Liver (tissue), 9 donors: Measurements from ENCODE around the gene SLC12A5. TPM values are rescaled to one million over a fixed set of nuclear protein-coding genes. Genes with fewer than 3 reads are reported as not detected.

Source experiments
- DNase-seq: peaks from one replicate; pipeline ENCODE4 v3.0.0-alpha.2; 2017; ENCODE audit warnings: low spot score
- H3K27ac ChIP-seq, 2 donors: one replicate each; pipeline ENCODE4 v1.7.0; 2013; ENCODE audit warnings: inconsistent platforms in 2 of 2, low read length in 2 of 2, control low read depth in 1 of 2, low read depth in 1 of 2, mild to moderate bottlenecking in 1 of 2
- H3K27me3 ChIP-seq, 4 donors: one replicate each; pipeline versions ENCODE4 v1.6.1 to v1.7.0; 2013; ENCODE audit warnings: low read length in 3 of 4, inconsistent platforms in 1 of 4, mild to moderate bottlenecking in 1 of 4, moderate library complexity in 1 of 4; ENCODE audit not compliant: control insufficient read depth in 4 of 4, insufficient read depth in 4 of 4
- H3K36me3 ChIP-seq, 4 donors: one replicate each; pipeline versions ENCODE4 v1.6.1 to v1.7.0; 2013; ENCODE audit warnings: low read length in 3 of 4, mild to moderate bottlenecking in 3 of 4, low read depth in 1 of 4, moderate library complexity in 1 of 4; ENCODE audit not compliant: control insufficient read depth in 4 of 4, insufficient read depth in 3 of 4
- H3K4me1 ChIP-seq, 4 donors: one replicate each; pipeline versions ENCODE4 v1.6.1 to v1.7.0; 2013; ENCODE audit warnings: low read length in 3 of 4, mild to moderate bottlenecking in 3 of 4, moderate library complexity in 1 of 4; ENCODE audit not compliant: control insufficient read depth in 4 of 4, insufficient read depth in 4 of 4
- H3K4me3 ChIP-seq, 3 donors: one replicate each; pipeline versions ENCODE4 v1.6.1 to v1.7.0; 2013; ENCODE audit warnings: low read length in 3 of 3, control low read depth in 1 of 3, low read depth in 1 of 3, mild to moderate bottlenecking in 1 of 3
- H3K9ac ChIP-seq, 2 donors: one replicate each; pipeline ENCODE4 v1.7.0; 2013; ENCODE audit warnings: low read length in 2 of 2, mild to moderate bottlenecking in 2 of 2, moderate library complexity in 2 of 2, control low read depth in 1 of 2, low read depth in 1 of 2
- H3K9me3 ChIP-seq, 4 donors: one replicate each; pipeline versions ENCODE4 v1.6.1 to v1.7.0; 2013; ENCODE audit warnings: low read length in 3 of 4; ENCODE audit not compliant: control insufficient read depth in 4 of 4
- ATF3 ChIP-seq: IDR thresholded peaks from 2 replicates; pipeline ENCODE4 v1.6.1; 2016; ENCODE audit warnings: antibody characterized with exemption
- CTCF ChIP-seq: fragments of 150-350 bp; IDR thresholded peaks from 2 replicates; pipeline ENCODE4 v1.5.1; 2017; ENCODE audit warnings: improper control_type of control experiment, low read depth, low read length; ENCODE audit not compliant: missing input control
- EGR1 ChIP-seq, 2 donors: IDR thresholded peaks; 2 replicates each; pipeline ENCODE4 v1.6.1; 2016 to 2018; ENCODE audit warnings: antibody characterized with exemption in 2 of 2, low read depth in 2 of 2
- FOXA1 ChIP-seq: IDR thresholded peaks from 2 replicates; pipeline ENCODE4 v1.6.1; 2016; ENCODE audit warnings: antibody characterized with exemption
- FOXA2 ChIP-seq: IDR thresholded peaks from 2 replicates; pipeline ENCODE4 v1.6.1; 2016; ENCODE audit warnings: antibody characterized with exemption
- GABPA ChIP-seq, 2 donors: IDR thresholded peaks in 1 of 2; conservative IDR thresholded peaks in 1 of 2; 2 replicates each; pipeline ENCODE4 v1.6.1; 2016; ENCODE audit warnings: antibody characterized with exemption in 2 of 2, mild to moderate bottlenecking in 1 of 2, moderate library complexity in 1 of 2
- HNF4A ChIP-seq, 2 donors: conservative IDR thresholded peaks; 2 replicates each; pipeline ENCODE4 v1.6.1; 2016; ENCODE audit warnings: antibody characterized with exemption in 2 of 2, mild to moderate bottlenecking in 2 of 2
- JUND ChIP-seq, 2 donors: IDR thresholded peaks; 2 replicates each; pipeline ENCODE4 v1.6.1; 2016; ENCODE audit warnings: antibody characterized with exemption in 2 of 2
- MAX ChIP-seq: IDR thresholded peaks from 2 replicates; pipeline ENCODE4 v1.6.1; 2016; ENCODE audit warnings: antibody characterized with exemption
- NR2F2 ChIP-seq: IDR thresholded peaks from 2 replicates; pipeline ENCODE4 v1.6.1; 2016; ENCODE audit warnings: antibody characterized with exemption
- RAD21 ChIP-seq, 2 donors: IDR thresholded peaks; 2 replicates each; pipeline ENCODE4 v1.6.1; 2016; ENCODE audit warnings: antibody characterized with exemption in 2 of 2, mild to moderate bottlenecking in 2 of 2
- REST ChIP-seq: IDR thresholded peaks from 2 replicates; pipeline ENCODE4 v1.6.1; 2016; ENCODE audit warnings: antibody characterized with exemption, mild to moderate bottlenecking
- RXRA ChIP-seq, 2 donors: IDR thresholded peaks; 2 replicates each; pipeline ENCODE4 v1.6.1; 2017 to 2018; ENCODE audit warnings: antibody characterized with exemption in 2 of 2, mild to moderate bottlenecking in 1 of 2
- SP1 ChIP-seq: IDR thresholded peaks from 2 replicates; pipeline ENCODE4 v1.6.1; 2018; ENCODE audit warnings: antibody characterized with exemption, mild to moderate bottlenecking
- TAF1 ChIP-seq: conservative IDR thresholded peaks from 2 replicates; pipeline ENCODE4 v1.6.1; 2016; ENCODE audit warnings: antibody characterized with exemption, mild to moderate bottlenecking
- WGBS: extraction: QIAGEN DNeasy Blood & Tissue Kit; methylation state at CpG from one replicate; pipeline ENCODE4 v1.1.7; 2013; 5-methylcytosine and 5-hydroxymethylcytosine counted together
- polyA plus RNA-seq, 2 donors: library from polyadenylated mRNA; stranded (reverse) in 1 of 2; unstranded in 1 of 2; fragments of 200-250 nt in 1 of 2; fragments of >200 nt in 1 of 2; fragmentation: Nextera tagmentation in 1 of 2; extraction: Ambion mirVana in 1 of 2; gene quantifications; one replicate each; pipeline versions ENCODE4 v1.2.1 to v1.2.3, GENCODE V29; 2013 to 2015
- total RNA-seq, 2 donors: library from RNA; depleted of rRNA; stranded (reverse); fragments of >200 nt; gene quantifications; one replicate each; pipeline ENCODE4 v1.2.3, GENCODE V29; 2014
- TF ChIP-seq, protein P1 (sequence below): IDR thresholded peaks from 2 replicates; pipeline ENCODE4 v1.6.1; 2016; ENCODE audit warnings: antibody characterized with exemption
- donor health status: healthy.
- donor health status: healthy.
- donor health status: healthy.
- donor health status: healthy.
- donor health status: healthy.

SLC12A5 gene
- total and polyA plus RNA-seq, 4 donors, result 0.33 to 1.5 TPM; not detected in 2

DNA sequence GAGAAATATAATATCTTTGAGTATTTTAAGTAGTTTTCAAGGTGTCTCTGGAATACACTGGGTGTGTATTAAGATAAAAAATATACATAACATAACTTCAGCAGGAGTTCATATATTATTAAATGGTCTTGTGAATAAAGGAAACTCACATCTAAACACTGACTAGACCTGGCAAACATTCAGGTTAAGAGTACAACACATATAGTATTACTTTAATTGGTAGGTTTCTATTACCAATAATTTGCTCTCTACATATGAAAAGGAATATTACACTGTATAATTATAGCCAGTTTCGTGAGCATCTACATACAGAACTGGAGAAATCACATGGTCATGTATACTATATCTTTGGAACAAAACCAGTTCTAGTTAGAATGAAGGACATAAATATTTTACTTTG, 52.1 kb downstream of the SLC12A5 start:
- 96% methylated on average over 1 of the region's 1 CpG for WGBS
- TF ChIP-seq, protein P1, sequence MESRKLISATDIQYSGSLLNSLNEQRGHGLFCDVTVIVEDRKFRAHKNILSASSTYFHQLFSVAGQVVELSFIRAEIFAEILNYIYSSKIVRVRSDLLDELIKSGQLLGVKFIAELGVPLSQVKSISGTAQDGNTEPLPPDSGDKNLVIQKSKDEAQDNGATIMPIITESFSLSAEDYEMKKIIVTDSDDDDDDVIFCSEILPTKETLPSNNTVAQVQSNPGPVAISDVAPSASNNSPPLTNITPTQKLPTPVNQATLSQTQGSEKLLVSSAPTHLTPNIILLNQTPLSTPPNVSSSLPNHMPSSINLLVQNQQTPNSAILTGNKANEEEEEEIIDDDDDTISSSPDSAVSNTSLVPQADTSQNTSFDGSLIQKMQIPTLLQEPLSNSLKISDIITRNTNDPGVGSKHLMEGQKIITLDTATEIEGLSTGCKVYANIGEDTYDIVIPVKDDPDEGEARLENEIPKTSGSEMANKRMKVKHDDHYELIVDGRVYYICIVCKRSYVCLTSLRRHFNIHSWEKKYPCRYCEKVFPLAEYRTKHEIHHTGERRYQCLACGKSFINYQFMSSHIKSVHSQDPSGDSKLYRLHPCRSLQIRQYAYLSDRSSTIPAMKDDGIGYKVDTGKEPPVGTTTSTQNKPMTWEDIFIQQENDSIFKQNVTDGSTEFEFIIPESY, result no peak
- no peak for TF ChIP-seq GABPA (IDR thresholded peaks at IDR 0.05 in 1 of 2, conservative IDR thresholded peaks at IDR 0.05 in 1 of 2)
- TF ChIP-seq JUND (IDR thresholded peaks at IDR 0.05), result no peak
- TF ChIP-seq RAD21 (IDR thresholded peaks at IDR 0.05), result no peak
- TF ChIP-seq ATF3, result no peak
- no peak for TF ChIP-seq SP1
- H3K27ac ChIP-seq, result no peak overlapping the region

GRCh38 chr20:46083101-46083500, 54.1 kb downstream of the SLC12A5 start:
- peaks cover 14 to 50% (median 32%) of the 10 kb centered on the region in 4 donors for H3K4me1 ChIP-seq
- no peak overlapping the region for H3K9ac ChIP-seq
- H3K27ac ChIP-seq, result no peak overlapping the region

More for the DNA sequence above, 52.1 kb downstream of the SLC12A5 start:
- Histone ChIP-seq H3K27me3 (no peaks in the 10 kb centered on the region), H3K36me3 (peaks cover 4 to 15% (median 9%) of the 10 kb centered on the region in 4 donors), H3K4me3 (no peak overlapping the region), H3K9me3 (no peaks in the 10 kb centered on the region), H3K9ac (no peak overlapping the region), H3K4me1 (peaks cover 11 to 33% (median 18%) of the 10 kb centered on the region in 4 donors)
- no peak for DNase-seq

GRCh38 chr20:46083531-46084061, 54.6 kb downstream of the SLC12A5 start:
- H3K36me3 ChIP-seq, result peaks cover 0 to 7% (median 4%) of the 10 kb centered on the region in 4 donors
- no peak overlapping the region for H3K27ac ChIP-seq
- H3K9ac ChIP-seq, result no peak overlapping the region
- H3K27me3 ChIP-seq, result no peaks in the 10 kb centered on the region
- TF ChIP-seq JUND (IDR thresholded peaks at IDR 0.05) (no peak), TAF1 (no peak), MAX (no peak), RXRA (IDR thresholded peaks at IDR 0.05) (no peak), HNF4A (conservative IDR thresholded peaks at IDR 0.05) (no peak), REST (no peak), RAD21 (IDR thresholded peaks at IDR 0.05) (no peak), EGR1 (IDR thresholded peaks at IDR 0.05; ENCODE audit: low read depth in 2 of 2) (no peak), FOXA2 (no peak), FOXA1 (no peak), CTCF (no peak), ATF3 (no peak), GABPA (IDR thresholded peaks at IDR 0.05 in 1 of 2, conservative IDR thresholded peaks at IDR 0.05 in 1 of 2) (no peak)
- TF ChIP-seq, protein P1, result no peak
- no peaks in the 10 kb centered on the region for H3K9me3 ChIP-seq
- WGBS, result 90% methylated on average over 1 of the region's 1 CpG
- H3K4me1 ChIP-seq, result peaks cover 16 to 55% (median 37%) of the 10 kb centered on the region in 4 donors
- H3K4me3 ChIP-seq, result no peak overlapping the region
- no peak for DNase-seq

More at GRCh38 chr20:46083101-46083500, 54.1 kb downstream of the SLC12A5 start:
- TF ChIP-seq FOXA2 (no peak), NR2F2 (no peak)
- Histone ChIP-seq H3K9me3 (no peaks in the 10 kb centered on the region), H3K36me3 (peaks cover 2 to 12% (median 6%) of the 10 kb centered on the region in 4 donors), H3K4me3 (no peak overlapping the region), H3K27me3 (no peaks in the 10 kb centered on the region)
- 75% methylated on average over 6 of the region's 6 CpGs for WGBS
- DNase-seq, result no peak
